ENCODE data around the gene C15orf40.

DNA sequence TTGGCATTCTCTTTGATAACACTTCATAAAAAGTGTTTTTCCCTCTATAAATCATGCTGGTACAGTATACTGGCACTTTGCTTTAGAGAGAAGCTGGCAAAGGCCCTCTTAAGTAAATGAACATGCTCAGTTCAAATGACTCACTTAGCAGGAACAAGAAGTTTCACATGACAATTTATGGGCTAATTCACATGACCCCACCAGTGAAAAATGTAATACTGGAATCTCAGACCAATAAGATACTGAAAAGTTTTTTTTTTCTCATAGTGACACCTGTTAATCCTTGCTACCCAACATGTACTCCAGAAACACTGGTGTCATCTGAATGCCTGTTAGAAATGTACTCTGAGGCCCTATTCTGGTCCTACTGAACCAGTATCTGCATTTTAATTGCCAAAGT lies 41.7 kb upstream of the C15orf40 start:
- TF ChIP-seq GATA2 (IDR thresholded peaks at IDR 0.05; ENCODE audit: low read depth, low read length) (no peak), GATA3 (IDR thresholded peaks at IDR 0.05; ENCODE audit: low read depth, low read length) (no peak)
